SIG-M5 treated with dmso at 0.1 percent for 504 hours (cell line): ENCODE results near the gene MLLT6.

Experiments used
- DNase-seq: peaks from one replicate; lab custom pipeline; 2025; ENCODE audit not compliant: unreplicated experiment; lab: John Stamatoyannopoulos, UW

The MLLT6 gene

GRCh38 chr17:38706505-38707216 lies 1.6 kb downstream of the MLLT6 start:
- DNase-seq: no peak

- no peak for DNase-seq
Observed at GRCh38 chr17:38707678-38708351, 2.7 kb downstream of the MLLT6 start.

- DNase-seq: no peak
Observed at GRCh38 chr17:38709104-38709820, 4.2 kb downstream of the MLLT6 start.

- DNase-seq: no peak
Observed at GRCh38 chr17:38709864-38710603, 5.0 kb downstream of the MLLT6 start.

GRCh38 chr17:38710604-38710962 lies 5.5 kb downstream of the MLLT6 start:
- DNase-seq: no peak

- DNase-seq: no peak
Observed at GRCh38 chr17:38710985-38711384, 5.9 kb downstream of the MLLT6 start.

- no peak for DNase-seq
Observed at GRCh38 chr17:38711792-38712571, 6.9 kb downstream of the MLLT6 start.

- DNase-seq: no peak
Observed at GRCh38 chr17:38712593-38712992, 7.5 kb downstream of the MLLT6 start.

- no peak for DNase-seq
Observed at GRCh38 chr17:38713456-38714075, 8.5 kb downstream of the MLLT6 start.

GRCh38 chr17:38715216-38715943 lies 10.3 kb downstream of the MLLT6 start:
- no peak for DNase-seq

- no peak for DNase-seq
Observed at GRCh38 chr17:38716368-38717005, 11.4 kb downstream of the MLLT6 start.

- no peak for DNase-seq
Observed at GRCh38 chr17:38717139-38717745, 12.2 kb downstream of the MLLT6 start.

GRCh38 chr17:38719289-38719942 lies 14.3 kb downstream of the MLLT6 start:
- DNase-seq: no peak

GRCh38 chr17:38719943-38720641 lies 15.0 kb downstream of the MLLT6 start:
- DNase-seq: no peak

- DNase-seq: no peak
Observed at GRCh38 chr17:38720941-38721340, 15.9 kb downstream of the MLLT6 start.

- DNase-seq: no peak
Observed at GRCh38 chr17:38721802-38722201, 16.7 kb downstream of the MLLT6 start.

- DNase-seq: no peak
Observed at GRCh38 chr17:38724337-38724988, 19.4 kb downstream of the MLLT6 start.
